SU-DHL-6 (cell line): ENCODE data around the gene CUL1.

Experiments used
- H2AFZ ChIP-seq: fragments of 200-600 bp; sonication (generic); 2 replicates; pipeline ENCODE4 v1.6.1; 2014; ENCODE audit warnings: low read depth, mild to moderate bottlenecking, moderate library complexity, mixed read lengths, antibody characterized with exemption, low read length; ENCODE audit not compliant: severe bottlenecking
- H3F3A ChIP-seq: fragments of 200-600 bp; shearing (Covaris generic); 2 replicates; pipeline ENCODE4 v1.6.0; 2016; ENCODE audit warnings: antibody characterized with exemption, mild to moderate bottlenecking; ENCODE audit not compliant: insufficient read depth
- H3K27ac ChIP-seq: fragments of 200-600 bp; sonication (generic); 2 replicates; pipeline ENCODE4 v1.5.1; 2016; ENCODE audit warnings: low read depth, mild to moderate bottlenecking, low read length, moderate library complexity, mixed read lengths
- H3K27me3 ChIP-seq: fragments of 200-600 bp; sonication (generic), shearing (Covaris generic); 2 replicates; pipeline ENCODE4 v1.6.0; 2014; ENCODE audit warnings: mild to moderate bottlenecking, low read length
- H3K36me3 ChIP-seq: fragments of 200-600 bp; sonication (generic); 2 replicates; pipeline ENCODE4 v1.6.1; 2014; ENCODE audit warnings: mild to moderate bottlenecking, low read length, mixed read lengths
- H3K4me2 ChIP-seq: fragments of 300-600, 200-600 bp; shearing (Covaris generic), sonication (generic); 2 replicates; pipeline ENCODE4 v1.6.0; 2014; ENCODE audit warnings: low read length, low read depth, mild to moderate bottlenecking; ENCODE audit not compliant: poor library complexity, severe bottlenecking
- H3K4me3 ChIP-seq: fragments of 200-600 bp; sonication (generic); 2 replicates; pipeline ENCODE4 v1.5.1; 2014; ENCODE audit warnings: antibody characterized with exemption, low read length, mild to moderate bottlenecking, mixed read lengths; ENCODE audit not compliant: insufficient read depth, poor library complexity, severe bottlenecking
- H3K79me2 ChIP-seq: fragments of 200-600 bp; sonication (generic); 2 replicates; pipeline ENCODE4 v1.6.1; 2014; ENCODE audit warnings: mild to moderate bottlenecking, low read length, moderate library complexity; ENCODE audit not compliant: insufficient read depth
- H3K9ac ChIP-seq: fragments of 200-600 bp; sonication (generic); 2 replicates; pipeline ENCODE4 v1.7.0; 2014; ENCODE audit warnings: mild to moderate bottlenecking, low read length
- H3K9me2 ChIP-seq: fragments of 200-600 bp; sonication (generic); replicated peaks from 2 replicates; pipeline ENCODE4 v1.6.1; 2014; ENCODE audit warnings: low read length; ENCODE audit not compliant: insufficient read depth
- H3K9me3 ChIP-seq: fragments of 200-600 bp; sonication (generic); 2 replicates; pipeline ENCODE4 v1.6.1; 2014; ENCODE audit warnings: low read length, mixed read lengths; ENCODE audit not compliant: insufficient read depth
- H4K20me1 ChIP-seq: fragments of 200-600 bp; sonication (generic); 2 replicates; pipeline ENCODE4 v1.6.1; 2014; ENCODE audit warnings: low read depth, mild to moderate bottlenecking, antibody characterized with exemption, low read length, moderate library complexity, mixed read lengths
- EZH2phosphoT487 ChIP-seq: fragments of 200-600 bp; sonication (generic), shearing (Covaris generic); conservative IDR thresholded peaks from 2 replicates; pipeline ENCODE4 v1.6.1; 2018; ENCODE audit warnings: mild to moderate bottlenecking, antibody characterized with exemption, low read length, moderate library complexity, mixed read lengths
- TF ChIP-seq, protein P1 (sequence below): fragments of 200-600 bp; sonication (generic); IDR thresholded peaks from one replicate; pipeline ENCODE4 v1.5.1; 2017; ENCODE audit warnings: antibody characterized with exemption, mild to moderate bottlenecking, low read length, moderate library complexity; ENCODE audit not compliant: insufficient read depth, poor library complexity, severe bottlenecking

Gene CUL1

DNA sequence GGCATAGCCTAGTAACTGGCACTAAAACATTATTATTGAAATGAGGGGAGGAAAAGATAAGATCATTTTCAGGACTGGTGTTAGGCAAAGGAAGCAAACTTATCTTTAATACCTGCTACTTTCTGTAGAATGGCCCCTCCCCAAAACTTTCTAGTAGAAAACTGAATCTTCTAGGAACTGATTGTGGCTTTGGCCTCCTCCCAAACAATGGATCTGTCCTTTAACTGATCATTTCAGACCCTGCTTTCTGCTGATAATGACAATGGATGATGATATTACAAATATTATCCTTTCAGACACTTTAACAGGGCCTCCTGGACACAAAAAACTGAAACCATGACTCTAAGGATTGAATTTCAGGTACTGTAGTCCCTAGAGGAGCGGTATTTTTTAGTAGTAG is 130.3 kb downstream of the CUL1 start:
- H3K4me2 ChIP-seq: no peak overlapping the region
- H3K79me2 ChIP-seq: peaks cover 53% of the 10 kb centered on the region
- peaks cover 17% of the 10 kb centered on the region; the same call in 1 of the 2 replicates for H3F3A ChIP-seq
- peaks cover 75% of the 10 kb centered on the region for H3K36me3 ChIP-seq
- no peak overlapping the region for H3K4me3 ChIP-seq
- TF ChIP-seq, protein P1, sequence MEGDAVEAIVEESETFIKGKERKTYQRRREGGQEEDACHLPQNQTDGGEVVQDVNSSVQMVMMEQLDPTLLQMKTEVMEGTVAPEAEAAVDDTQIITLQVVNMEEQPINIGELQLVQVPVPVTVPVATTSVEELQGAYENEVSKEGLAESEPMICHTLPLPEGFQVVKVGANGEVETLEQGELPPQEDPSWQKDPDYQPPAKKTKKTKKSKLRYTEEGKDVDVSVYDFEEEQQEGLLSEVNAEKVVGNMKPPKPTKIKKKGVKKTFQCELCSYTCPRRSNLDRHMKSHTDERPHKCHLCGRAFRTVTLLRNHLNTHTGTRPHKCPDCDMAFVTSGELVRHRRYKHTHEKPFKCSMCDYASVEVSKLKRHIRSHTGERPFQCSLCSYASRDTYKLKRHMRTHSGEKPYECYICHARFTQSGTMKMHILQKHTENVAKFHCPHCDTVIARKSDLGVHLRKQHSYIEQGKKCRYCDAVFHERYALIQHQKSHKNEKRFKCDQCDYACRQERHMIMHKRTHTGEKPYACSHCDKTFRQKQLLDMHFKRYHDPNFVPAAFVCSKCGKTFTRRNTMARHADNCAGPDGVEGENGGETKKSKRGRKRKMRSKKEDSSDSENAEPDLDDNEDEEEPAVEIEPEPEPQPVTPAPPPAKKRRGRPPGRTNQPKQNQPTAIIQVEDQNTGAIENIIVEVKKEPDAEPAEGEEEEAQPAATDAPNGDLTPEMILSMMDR: no peak
- H3K27ac ChIP-seq: no peak overlapping the region
- H3K9me3 ChIP-seq: no peaks in the 10 kb centered on the region
- H3K27me3 ChIP-seq: no peaks in the 10 kb centered on the region
- no peak overlapping the region for H3K9ac ChIP-seq
- peaks cover 20% of the 10 kb centered on the region; the same call in 1 of the 2 replicates for H4K20me1 ChIP-seq
- no peak overlapping the region for H2AFZ ChIP-seq
- no peaks in the 10 kb centered on the region for H3K9me2 ChIP-seq

DNA sequence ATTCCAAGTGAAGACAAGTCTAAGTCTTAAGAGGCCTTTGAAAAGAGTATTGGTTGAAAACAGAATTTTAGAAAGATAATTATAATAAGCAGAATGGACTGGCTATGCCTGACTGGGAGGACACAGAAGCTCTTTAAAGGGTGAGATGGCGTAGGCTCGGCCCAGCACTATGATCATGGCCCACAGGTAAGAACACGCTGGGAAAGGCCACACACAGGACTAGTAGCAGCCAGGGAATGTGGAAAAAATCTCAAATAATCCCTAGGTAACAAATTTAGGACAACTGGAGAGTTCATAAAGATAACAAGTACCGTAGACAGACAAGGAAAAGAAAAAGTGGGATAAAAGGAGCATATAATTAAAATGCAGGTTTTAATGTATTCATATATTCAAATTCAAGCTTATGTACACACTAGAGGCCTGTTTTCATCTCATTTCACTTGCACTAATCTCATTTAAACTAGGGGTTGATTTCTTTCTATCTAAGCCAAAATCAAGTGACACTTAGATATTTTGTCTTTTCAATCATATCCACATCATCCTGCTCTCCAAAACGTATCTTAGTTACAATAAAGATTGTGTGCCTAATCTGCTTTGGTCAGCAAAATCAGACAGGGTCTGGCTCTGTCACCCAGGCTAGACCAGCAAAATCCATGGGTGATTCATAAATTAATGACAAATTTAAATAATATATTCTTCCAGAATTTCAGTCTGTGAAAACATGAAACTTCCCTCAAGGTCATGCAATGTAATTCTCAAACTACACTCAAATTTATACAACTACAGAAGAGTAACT is 132.4 kb downstream of the CUL1 start:
- H4K20me1 ChIP-seq: peaks cover 29% of the 10 kb centered on the region
- H3K36me3 ChIP-seq: peaks cover 68% of the 10 kb centered on the region
- no peak overlapping the region for H3K4me2 ChIP-seq
- no peaks in the 10 kb centered on the region for H3K9me2 ChIP-seq
- no peak overlapping the region for H3K27ac ChIP-seq
- no peak overlapping the region for H3K4me3 ChIP-seq
- H2AFZ ChIP-seq: no peak overlapping the region
- TF ChIP-seq EZH2phosphoT487: no peak
- TF ChIP-seq, protein P1: no peak
- peaks cover 7% of the 10 kb centered on the region; the same call in 1 of the 2 replicates for H3F3A ChIP-seq
- no peaks in the 10 kb centered on the region for H3K9me3 ChIP-seq
- H3K27me3 ChIP-seq: no peaks in the 10 kb centered on the region
- no peak overlapping the region for H3K9ac ChIP-seq
- peaks cover 75% of the 10 kb centered on the region for H3K79me2 ChIP-seq

DNA sequence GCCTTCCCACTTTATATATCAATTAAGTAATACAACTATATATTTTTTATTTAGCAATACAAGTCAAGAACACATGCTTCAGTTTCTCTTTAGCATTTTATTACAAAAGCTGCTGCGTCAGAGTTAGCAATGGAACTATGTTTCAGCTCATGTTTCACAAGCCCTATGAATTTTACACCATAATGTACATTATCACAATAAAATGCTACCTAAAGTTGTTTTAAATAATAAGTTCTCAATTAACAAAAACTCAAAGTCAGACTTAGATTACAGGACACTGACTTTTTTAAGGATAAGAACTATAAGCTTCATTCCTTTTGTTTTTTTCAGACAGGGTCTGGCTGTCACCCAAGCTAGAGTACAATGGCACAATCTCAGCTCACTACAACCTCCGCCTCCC is 133.1 kb downstream of the CUL1 start:
- H3K9me3 ChIP-seq: no peaks in the 10 kb centered on the region
- H3K27ac ChIP-seq: no peak overlapping the region
- TF ChIP-seq, protein P1: no peak
- TF ChIP-seq EZH2phosphoT487: no peak
- H3K4me2 ChIP-seq: no peak overlapping the region
- no peak overlapping the region for H2AFZ ChIP-seq
- no peak overlapping the region for H3K4me3 ChIP-seq
- peaks cover 31% of the 10 kb centered on the region for H4K20me1 ChIP-seq
- H3K9me2 ChIP-seq: no peaks in the 10 kb centered on the region
- no peak overlapping the region for H3K9ac ChIP-seq
- peaks cover 78% of the 10 kb centered on the region for H3K79me2 ChIP-seq
- peaks cover 7% of the 10 kb centered on the region; the same call in 1 of the 2 replicates for H3F3A ChIP-seq
- H3K36me3 ChIP-seq: peaks cover 68% of the 10 kb centered on the region
- no peaks in the 10 kb centered on the region for H3K27me3 ChIP-seq
